HG02759 (cell line): ENCODE results near the gene RFX2.
"Not testable (repeated sequence)": the region's sequence is repeated elsewhere in the genome, so short reads cannot be mapped to it uniquely, and the experiment has no call there.

Experiments used
- ATAC-seq: cut with Tn5 transposase; IDR thresholded peaks from one replicate; pipeline ENCODE4 v1.9.1; 2021; ENCODE audit warnings: mild to moderate bottlenecking, moderate library complexity; ENCODE audit not compliant: unreplicated experiment

The RFX2 gene

DNA sequence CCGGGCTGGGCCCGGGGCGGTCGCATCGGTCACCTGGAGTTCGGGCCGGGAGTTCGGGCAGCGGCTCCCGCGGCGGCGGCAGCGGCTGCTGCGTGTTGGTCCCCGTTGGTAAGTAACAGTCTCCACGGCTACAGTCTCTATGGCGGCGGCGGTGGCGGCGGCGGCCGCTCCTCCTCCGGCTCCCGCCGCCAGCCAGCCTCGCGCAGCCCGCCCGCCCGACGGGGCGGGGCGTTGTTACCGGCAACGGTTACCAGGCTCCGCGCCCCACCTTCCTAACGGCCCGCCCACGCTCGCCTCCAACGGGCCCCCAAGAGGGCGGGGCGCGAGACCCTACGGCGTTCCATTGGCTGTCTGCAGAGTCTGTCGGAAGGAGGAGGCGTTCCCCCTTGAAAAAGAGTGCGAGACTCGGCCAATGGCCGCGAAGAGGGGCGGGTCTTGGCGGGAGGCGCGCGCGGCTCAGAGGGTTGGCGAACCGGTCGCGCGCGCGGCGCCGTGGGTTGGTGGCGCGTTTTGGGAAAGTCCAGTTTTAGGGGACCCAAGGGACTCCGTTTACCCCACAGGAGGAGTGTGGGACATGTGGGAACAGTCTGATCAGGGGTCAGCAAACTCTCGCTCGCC is at the start of gene RFX2:
TSS of gene RFX2 (minus strand) at position 141 of the 618 bp plus-strand sequence. CDS start 63,004 bp downstream, outside the sequence.
- ATAC-seq, result peak; percentile 96

DNA sequence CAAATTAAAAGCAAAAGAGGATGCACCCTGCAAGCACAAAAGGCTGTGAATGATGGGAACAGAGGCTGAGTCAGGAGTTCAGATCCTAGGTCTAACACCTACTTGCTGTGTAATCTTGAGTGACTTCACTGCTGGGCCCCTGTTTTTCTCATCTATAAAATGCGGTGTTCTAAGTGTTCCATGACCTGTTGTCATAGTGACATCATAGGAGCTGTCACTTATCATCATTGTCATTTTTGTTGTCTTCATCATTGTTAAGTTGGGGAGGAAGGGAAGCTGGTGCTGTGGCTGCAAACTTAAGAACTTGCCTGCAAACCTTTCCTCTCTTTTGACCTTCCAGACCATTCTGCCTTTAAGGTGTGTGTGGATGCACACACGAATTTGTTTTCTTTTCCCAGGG is 45.7 kb upstream of the RFX2 start:
- ATAC-seq, result no peak

DNA sequence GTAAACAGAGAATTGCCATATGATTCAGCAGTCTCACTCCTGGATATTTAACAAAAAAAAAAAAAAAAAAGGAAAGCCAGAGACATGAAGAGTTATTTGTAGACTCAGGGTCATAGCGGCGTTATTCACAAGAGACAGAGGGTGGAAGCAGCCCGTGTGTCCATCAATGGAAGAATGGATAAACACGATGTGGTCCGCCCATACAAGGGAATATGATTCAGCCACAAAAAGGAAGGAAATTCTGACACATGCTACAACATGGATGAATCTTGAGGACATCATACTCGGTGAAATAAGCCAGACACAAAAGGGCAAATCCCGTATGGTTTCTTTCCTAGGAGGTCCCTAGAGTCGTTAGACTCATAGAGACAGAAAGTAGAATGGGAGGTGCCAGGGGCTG is 40.0 kb upstream of the RFX2 start:
- no peak for ATAC-seq

DNA sequence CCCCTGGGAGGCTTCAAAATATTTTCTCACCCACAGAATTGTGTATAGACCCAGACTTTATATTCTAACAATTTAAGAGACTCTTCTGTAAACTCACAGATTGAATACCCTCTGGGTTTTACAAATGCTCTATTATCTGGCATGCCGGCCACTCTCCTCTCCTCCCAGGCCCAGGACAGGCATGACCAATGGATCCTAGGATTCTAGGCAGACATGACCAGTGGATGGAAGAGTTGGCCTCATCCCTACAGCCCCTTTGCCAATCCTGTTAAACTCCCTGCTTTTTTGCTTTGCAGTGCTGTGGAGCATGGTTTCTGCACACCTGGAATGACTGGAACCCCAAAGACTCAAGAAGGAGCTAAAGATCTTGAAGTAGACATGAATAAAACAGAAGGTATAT is 30.9 kb upstream of the RFX2 start:
- no peak for ATAC-seq

DNA sequence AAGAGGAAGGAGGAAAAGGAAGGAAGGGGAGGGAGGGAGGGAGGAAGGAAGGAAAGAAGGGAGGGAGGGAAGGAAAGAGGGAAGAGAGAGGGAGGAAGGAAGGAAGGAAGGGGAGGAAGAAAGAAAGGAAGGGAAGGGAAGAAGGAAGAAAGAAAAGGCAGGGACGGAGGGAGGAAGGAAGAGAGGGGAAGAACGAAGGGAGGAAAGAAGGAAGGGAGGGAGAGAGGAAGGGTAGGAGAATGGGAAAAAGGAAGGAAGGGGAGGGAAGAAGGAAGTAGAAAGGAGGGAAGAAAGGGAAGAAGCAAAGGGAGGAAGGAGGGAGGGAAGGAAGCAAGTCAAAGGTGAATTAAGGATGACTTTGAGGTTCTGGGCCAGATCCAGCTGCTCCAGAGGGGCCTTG is 28.2 kb upstream of the RFX2 start:
- ATAC-seq, result no peak

DNA sequence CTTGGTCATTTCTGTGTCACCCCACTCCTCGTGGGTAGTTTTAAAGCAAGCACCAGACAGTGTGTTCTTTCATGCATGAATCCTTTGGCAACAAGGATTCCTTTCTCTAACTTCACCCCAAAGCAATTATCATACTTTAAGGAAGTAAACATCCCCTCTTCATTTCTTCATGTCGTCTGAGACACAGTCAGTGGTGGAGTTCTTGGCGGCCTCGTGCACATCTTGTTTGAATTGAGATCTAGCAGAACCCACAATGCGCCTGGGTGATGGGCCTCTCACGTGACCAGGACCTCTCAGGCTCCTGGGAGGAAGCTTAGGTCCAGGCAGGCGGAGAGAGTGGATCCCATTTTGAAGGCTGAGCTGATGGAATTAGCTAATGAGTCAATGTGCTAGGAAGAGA is 27.8 kb upstream of the RFX2 start:
- no peak for ATAC-seq

DNA sequence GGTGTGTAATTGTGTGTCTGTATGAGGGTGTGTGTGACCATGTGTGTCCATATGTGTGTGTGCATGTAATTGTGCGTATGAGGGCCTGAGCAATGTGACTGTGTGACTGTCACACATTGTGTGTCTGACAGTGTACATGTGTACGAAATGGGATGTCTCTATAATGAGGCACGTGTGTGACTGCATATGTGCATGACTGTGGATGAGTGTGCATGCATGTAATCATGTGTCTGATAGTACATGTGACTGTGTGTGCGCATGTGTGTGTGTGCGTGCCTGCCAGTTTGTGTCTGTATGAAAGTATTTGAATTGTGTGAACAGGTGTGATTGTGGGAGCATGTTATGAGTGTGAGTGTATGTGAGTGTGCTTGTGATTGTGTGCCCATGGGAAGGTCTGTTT is 22.9 kb upstream of the RFX2 start:
- ATAC-seq, result no peak

DNA sequence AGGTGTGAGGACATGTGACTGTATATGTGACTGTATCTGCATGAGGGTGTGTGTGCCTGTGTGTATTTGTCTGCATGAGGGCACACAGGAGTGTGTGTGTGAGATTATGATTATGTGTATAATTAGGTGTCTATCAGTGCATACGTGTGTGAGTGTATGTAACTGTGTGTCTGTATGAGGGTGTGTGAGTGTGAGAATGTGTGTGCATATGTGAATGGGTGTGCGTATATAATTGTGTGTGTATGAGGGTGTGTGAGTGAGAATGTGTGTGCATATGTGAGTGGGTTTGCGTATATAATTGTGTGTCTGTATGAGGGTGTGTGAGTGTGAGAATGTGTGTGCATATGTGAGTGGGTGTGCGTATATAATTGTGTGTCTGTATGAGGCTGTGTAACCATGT is 22.2 kb upstream of the RFX2 start:
- no peak for ATAC-seq

DNA sequence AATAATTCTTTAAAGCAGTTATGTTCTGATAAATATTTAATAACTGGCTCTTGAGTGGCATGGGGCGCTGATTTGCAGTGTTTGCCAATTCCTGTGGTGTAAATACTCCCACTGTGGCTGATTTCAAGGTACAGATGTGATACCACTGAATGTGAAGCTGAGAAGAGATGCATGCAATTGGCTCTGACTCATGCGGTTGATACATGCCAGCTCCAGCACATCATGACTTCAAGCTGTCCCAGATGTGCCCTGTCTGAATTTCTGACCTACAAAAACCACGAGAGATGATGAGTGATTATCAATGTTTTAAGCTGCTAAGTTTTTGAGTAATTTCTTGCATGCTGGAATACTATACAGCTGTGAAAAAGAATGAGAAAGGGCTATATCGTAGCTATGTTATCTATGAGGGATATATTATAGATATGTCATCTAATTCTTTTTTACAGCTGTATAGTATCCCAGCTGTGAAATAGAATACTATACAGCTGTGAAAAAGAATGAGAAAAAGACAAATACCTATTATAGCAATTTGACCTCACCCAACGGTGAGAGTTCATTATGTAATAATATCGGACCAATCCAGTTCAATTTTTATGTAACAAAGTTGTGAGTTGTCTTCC is 17.5 kb upstream of the RFX2 start:
- no peak for ATAC-seq

DNA sequence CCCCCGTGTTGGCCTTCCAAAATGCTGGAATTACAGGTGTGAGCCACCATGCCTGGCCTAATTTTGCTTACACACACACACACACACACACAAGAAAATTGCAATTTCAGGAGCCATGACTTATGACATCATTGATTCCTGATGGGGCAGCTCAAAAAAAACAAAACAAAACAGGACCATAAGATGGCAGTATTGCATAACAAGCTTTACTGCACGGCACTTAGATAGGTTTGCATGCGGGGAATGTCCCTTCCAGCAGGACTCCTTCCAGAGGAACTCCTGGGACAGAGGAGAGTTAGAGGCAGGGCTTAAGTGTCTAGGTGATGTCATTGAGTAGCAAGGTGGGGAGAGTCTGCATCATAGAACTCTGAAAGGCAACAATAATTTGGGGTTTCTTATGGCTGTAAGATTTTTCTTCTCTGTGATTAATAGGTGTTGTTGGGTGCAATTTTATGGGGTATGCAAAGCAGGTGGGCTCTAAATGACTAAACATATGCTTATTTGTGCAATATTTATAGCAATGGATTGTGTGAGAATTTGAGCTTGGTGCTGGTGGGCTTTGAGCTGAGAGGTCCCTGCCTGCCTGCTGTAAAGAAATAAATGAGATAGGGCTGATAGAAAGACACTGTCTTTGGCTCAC is 16.2 kb upstream of the RFX2 start:
- ATAC-seq, result no peak

DNA sequence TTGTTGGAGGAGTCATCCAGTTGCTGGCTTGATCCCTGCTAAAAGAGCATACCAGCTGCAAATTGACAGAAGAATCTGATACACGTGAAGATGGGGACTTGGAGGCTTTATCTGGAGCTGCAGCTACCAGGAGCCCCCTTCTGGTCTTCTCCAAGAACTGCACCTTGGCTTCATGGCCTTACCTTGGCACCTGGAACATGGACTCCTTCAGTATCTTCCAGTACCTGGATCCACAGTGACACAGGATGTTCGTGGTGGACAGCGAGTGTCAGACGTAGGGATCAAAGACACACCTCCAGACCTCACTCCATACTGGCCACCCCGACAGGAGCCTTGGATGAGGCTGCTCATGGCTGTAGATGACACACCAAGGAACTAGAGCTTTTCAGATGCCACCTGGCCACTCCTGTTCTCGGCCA is 15.3 kb upstream of the RFX2 start:
- no peak for ATAC-seq

DNA sequence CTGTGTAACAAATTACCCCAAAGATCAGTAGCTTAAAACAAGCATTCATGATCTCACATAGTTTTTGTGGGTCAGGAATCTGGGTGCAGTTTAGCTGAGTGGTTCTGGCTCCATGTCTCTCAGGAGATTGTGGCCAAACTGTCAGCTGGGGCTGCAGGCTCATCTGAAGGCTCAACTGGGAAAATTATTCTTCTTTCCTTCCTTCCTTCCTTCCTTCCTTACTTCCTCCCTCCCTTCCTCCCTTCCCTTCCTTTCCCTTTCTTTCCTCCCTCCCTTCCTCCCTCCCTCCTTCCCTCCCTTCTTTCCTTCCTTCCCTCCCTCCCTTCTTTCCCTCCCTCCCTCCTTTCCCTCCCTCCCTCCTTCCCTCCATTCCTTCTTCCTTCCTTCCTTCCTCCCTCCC is 8.7 kb upstream of the RFX2 start:
- no peak for ATAC-seq

DNA sequence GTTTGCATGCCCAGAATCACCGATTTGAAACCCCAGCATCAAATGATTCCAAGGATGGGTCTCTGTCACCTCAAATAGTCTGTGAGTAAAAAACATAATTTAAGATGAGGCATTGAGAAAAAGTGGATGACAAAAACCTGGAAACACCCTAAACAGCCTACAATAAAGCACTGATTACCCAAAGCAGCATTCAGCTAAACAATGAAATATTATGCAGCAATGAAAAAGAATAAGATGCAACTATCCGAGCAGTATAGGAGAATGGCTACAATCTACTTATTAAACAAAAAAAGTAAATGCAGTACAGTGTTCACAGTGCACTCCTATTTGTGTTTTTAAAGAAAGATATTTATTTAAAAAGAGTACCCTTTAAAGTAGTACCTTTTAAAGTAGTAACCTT is 7.7 kb upstream of the RFX2 start:
- ATAC-seq, result no peak

DNA sequence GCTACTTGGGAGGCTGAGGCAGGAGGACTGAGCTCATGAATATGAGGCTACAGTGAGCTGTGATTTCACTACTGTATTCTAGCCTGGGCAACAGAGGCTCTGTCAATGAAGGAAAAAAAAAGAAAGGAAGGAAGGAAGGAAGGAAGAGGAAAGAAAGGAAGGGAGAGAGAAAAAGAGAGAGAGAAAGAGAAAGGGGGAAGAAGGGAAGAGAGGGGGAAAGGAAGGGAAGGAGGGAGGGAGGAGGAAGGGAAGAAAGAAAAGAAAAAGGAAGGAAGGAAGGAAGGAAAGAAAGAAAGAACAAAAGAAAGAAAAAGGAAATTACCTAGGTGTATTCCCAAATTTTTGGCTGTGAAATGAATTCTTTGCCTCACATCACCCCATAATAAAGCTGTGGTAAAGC is 7.2 kb upstream of the RFX2 start:
- no peak for ATAC-seq

DNA sequence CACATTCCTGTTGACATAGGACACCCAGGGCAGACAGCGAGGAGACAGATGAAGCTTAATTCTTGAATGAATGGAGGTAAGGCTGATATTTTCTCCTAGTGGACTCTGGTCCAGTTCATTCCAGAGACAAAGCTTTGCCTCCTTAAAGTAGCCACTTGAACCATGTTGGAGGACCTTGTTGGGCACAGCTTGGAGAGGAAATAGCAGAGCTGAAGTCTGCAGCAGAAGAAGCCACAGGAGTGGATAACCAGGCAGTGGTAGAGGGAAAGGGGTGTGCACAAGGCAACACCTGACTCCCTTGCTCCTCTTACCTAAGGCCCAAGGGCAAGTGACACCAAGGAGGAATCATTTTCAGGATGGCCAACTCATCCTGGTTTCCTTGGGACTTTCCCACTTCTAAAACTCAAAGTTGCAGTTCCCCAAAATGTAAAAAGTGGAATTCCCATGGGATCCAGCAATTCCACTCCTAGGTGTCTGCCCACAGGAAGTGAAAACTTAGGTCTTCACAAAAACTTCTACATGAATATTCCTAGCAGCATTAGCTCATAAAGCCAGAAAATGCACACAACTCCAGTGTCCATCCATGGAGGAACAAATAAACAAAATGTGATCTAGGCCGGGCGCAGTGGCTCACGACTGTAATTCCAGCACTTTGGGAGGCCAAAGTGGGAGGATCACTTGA is 6.6 kb upstream of the RFX2 start:
- ATAC-seq, result no peak

DNA sequence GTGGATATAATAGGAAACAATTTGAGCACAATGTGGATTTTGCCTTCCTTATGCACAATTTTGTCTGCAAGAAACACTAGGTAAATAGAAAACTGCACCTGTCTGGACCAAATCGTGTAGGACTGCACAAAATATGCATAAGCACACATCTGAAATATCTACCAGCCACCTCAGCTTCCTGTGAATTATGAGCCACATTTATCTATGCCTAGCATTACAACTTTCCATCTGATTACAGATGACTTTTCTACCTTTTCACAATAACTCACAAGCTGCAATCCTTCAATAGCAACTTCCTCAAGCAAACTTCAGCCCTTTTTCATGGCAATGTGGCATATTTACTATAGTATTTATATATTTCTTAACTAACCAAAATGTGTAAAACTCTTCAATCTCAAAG is 5.7 kb upstream of the RFX2 start:
- no peak for ATAC-seq

DNA sequence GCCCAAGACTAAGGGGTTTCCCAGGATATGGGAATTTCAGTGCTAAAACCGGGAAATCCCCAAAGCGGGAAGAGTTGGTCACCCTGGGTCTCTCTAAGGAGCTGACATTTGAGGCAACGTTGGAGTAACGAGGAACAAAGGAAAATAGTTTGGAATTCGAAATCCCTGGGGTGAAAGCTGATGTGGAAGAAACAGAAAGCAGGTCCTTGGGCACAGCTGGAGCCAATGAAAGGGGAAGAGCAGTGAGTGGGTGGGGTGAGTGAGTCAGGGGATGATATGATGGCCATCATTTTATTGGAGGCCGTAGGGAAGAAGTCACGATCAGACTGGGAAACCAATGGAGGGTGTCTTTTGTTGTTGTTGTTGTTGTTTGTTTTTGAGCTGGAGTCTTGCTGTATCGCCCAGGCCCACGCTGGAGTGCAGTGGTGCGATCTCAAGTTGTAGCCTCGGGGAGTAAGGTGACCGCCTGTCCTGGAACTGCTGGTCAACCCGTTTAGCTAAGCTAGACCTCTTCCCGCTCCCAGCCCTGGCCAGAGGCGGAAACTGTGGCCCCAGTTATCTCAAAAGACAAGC is 3.4 kb upstream of the RFX2 start:
- no peak for ATAC-seq

DNA sequence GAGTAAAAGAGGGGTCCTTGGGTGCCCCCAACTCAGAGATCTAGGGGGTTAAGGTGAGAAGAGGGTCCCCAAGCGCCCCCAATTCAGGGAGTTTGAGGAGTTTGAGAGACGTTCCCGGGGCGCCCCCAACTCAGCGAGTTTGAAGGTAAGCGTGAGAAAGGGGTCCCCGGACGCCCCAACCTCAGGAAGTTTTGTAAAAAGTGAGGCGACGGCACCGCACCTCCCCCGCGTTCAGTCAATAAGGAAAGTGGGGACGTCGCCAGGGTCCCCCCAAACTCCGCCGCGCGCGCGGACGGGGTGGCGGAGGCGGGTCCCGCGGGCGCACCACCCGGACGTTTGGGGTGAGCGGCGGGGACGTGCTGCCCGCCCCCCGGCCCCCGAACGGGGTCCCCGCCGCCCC is 353 bp downstream of the RFX2 start:
- ATAC-seq, result no peak

DNA sequence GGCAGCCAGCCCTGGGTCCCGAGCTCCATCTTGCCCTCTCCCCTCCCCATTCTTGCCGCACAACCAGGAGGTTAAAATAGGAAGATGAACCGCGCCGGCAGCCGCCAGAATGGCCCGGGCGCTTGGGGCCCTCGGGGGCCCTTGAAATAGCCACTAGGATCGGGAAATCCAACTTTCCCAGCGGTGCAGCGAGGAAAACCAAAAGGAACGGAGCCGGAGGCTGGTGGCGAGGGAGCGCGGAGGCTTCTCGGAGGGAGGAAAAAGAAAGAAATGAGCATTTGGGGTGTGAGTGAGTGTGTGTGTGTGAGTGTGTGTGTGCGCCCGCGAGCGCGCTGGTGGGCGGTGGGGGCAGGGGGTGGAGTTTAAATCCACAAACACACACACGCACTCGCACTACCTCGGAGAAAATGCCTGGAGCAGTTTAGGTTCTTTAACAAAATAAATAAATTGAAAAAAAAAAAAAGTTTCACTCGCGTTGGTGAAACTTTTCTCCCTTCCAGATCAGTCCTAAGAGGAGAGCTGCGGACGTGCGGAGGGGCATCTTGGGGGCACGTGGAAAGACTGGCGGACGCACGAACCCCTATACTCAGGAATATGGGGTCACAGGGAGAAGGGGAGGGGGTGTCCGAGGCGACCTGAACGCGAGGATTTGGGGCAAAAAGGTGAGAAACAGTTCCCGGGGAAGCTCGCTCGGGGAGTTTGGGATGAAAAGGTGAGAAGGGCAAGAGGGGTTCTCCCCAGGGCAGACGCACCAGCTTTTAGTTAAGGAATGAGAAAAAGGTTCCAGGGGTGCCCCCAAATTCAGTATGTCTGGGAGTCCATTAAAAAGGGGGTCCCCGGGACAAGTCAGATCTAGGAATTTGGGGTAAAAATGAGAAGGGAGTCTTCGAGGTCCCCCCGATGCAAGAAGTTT is 1.3 kb downstream of the RFX2 start:
- ATAC-seq, result no peak

DNA sequence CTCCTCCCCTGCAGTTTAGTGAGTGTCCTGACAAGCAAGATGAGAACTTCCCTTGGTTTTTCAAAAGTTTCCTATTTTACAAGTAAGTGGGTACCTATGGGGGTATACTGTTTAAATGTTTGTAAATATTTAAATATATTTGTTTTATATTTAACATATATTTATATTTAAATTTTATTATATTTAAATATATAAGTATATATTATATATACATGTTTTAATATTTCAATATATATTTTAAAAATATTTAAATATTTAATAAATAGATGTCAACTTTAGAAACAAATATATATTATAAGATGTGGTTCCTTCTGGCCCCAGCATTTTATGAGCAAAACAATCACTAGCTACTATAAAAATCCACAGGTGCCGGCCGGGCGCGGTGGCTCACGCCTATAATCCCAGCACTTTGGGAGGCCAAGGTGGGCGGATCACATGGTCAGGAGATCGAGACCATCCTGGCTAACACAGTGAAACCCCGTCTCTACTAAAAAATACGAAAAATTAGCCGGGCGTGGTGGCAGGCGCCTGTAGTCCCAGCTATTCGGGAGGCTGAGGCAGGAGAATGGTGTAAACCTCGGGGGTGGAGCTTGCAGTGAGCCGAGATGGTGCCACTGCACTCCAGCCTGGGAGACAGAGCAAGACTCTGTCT is 3.5 kb downstream of the RFX2 start:
- not testable (repeated sequence) for ATAC-seq
